ENCODE measurements around the gene CDK18. TPM values are rescaled to one million over a fixed set of nuclear protein-coding genes. Genes with fewer than 3 reads are reported as not detected.

CDK18 gene
- total RNA-seq, 1 donor from 2014 or later, result 26.4 TPM

DNA sequence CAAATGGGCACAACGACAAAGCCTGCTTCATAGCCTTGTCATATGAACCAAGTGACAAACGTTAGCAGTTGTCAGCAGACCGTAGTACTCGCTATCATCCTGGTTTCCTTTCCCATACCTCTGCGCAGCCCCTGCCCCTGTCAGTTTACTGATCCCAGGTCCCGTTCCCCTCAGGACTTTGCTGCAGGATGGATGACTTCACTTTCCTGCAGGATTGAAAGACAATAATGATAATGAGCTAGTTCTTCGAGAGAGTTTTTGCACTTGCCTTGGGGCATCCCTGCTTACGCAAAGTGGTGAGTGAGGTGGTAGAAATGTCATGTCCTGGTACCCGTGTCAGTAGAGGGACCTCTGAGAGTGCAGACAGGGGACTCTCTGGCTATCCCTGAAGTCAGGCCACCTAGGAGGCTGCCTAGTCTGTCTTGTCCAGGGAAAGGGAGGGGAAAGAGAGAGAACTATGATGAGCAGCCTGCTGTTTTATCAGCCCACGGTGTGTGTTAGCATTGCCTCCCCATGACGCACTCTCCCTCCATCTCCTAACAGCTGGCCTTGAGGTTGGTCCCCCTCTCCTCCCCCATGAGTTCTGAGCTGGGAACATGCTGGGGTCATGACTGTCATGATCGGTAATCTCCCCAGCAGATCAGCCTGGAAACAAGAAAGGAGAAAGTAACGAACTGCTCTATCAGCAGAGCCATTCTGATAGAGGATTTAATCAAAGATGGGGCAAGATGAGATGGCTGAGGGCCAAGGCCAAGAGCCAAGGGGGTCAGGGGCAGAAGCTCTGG is 73.6 kb downstream of the CDK18 start:
- no peak overlapping the region for H3K4me3 Mint-ChIP-seq
- no peaks in the 10 kb centered on the region for H3K9me3 Mint-ChIP-seq
- no peak overlapping the region for H3K27ac Mint-ChIP-seq (ENCODE audit: unreplicated experiment)
- TF ChIP-seq, protein P1, sequence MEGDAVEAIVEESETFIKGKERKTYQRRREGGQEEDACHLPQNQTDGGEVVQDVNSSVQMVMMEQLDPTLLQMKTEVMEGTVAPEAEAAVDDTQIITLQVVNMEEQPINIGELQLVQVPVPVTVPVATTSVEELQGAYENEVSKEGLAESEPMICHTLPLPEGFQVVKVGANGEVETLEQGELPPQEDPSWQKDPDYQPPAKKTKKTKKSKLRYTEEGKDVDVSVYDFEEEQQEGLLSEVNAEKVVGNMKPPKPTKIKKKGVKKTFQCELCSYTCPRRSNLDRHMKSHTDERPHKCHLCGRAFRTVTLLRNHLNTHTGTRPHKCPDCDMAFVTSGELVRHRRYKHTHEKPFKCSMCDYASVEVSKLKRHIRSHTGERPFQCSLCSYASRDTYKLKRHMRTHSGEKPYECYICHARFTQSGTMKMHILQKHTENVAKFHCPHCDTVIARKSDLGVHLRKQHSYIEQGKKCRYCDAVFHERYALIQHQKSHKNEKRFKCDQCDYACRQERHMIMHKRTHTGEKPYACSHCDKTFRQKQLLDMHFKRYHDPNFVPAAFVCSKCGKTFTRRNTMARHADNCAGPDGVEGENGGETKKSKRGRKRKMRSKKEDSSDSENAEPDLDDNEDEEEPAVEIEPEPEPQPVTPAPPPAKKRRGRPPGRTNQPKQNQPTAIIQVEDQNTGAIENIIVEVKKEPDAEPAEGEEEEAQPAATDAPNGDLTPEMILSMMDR (conservative IDR thresholded peaks at IDR 0.05), result no peak
- no peaks in the 10 kb centered on the region for H3K4me1 Mint-ChIP-seq
- DNase-seq (ENCODE audit: low read depth, low spot score), result no peak
- H3K27me3 Mint-ChIP-seq (ENCODE audit: low read depth), result peaks cover 30% of the 10 kb centered on the region
- no peaks in the 10 kb centered on the region for H3K36me3 Mint-ChIP-seq (ENCODE audit: low read depth)

DNA sequence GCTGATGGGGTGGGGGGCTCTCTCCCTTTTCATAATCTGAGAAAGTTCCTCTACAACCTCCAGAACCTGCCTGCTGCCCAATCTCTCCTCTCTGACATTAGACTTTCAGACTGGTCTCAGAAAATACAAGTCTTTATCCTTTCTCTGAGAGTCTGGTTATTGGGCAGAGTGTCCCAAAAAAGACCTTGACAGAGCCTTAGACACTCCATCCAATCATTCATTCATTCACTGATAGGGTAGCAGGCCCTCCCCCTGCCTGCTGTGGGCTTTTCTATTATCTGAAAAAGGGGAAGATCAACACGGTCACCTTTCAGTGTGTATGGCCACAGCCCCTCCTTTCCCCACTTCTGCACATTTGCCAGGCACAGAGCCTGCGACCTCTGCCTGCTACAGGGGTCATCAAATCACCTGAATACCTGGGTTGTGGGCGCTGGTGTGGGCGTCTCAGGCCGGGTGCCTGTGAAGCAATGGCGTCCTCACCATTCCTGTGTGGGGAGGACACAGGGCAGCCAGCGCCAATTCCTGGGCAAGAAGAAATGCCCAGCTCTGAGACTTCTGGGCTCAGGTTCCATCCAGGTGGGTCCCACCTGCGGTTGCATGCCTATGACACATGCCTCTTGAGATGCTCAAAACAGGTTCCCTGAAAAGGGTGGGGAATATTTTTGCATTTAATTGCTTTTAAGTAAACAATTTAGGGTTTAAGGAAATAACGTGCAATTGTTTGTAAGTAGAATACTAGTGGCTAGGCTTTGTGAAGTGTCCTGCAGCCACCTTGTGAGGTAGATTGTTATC is 74.5 kb downstream of the CDK18 start:
- H3K4me3 Mint-ChIP-seq, result no peak overlapping the region
- TF ChIP-seq, protein P1 (conservative IDR thresholded peaks at IDR 0.05), result no peak
- H3K4me1 Mint-ChIP-seq, result no peaks in the 10 kb centered on the region
- no peaks in the 10 kb centered on the region for H3K36me3 Mint-ChIP-seq (ENCODE audit: low read depth)
- no peaks in the 10 kb centered on the region for H3K9me3 Mint-ChIP-seq
- peaks cover 26% of the 10 kb centered on the region for H3K27me3 Mint-ChIP-seq (ENCODE audit: low read depth)
- no peak overlapping the region for H3K27ac Mint-ChIP-seq (ENCODE audit: unreplicated experiment)
- no peak for DNase-seq (ENCODE audit: low read depth, low spot score)

GRCh38 chr1:205579711-205580110 is 75.2 kb downstream of the CDK18 start:
- Mint-ChIP-seq H3K27me3 (ENCODE audit: low read depth) (peaks cover 21% of the 10 kb centered on the region), H3K27ac (ENCODE audit: unreplicated experiment) (peak overlapping the region; percentile 35)
- no peak for DNase-seq (ENCODE audit: low read depth, low spot score)

DNA sequence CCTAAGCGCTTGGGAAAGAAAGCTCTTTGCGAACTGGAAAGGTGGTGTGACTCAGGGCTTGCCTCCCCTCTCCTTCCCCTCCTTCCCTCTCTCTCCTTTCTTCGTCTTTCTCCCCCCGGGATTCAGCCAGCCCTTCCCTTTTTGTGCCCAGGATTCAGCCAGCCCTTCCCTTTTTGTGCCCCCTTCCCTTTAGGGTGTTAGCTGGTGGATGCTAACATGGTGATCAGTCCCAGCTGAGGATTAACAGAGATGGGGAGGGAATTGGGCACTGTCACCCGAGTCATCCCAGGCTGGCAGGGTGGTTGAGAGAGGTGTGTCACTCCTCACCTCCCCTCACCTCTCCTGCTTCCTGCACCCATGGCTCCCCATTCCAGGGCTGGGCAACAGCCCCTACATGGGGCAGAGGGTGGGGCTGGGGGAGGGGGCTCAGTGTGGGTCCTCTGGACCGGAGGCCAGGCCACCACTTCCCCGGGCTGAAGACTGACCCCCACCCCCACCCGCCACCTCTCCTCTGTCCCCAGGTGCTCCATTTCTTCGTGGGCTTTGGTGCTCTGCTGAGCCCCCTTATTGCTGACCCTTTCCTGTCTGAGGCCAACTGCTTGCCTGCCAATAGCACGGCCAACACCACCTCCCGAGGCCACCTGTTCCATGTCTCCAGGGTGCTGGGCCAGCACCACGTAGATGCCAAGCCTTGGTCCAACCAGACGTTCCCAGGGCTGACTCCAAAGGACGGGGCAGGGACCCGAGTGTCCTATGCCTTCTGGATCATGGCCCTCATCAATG is 75.9 kb downstream of the CDK18 start:
- Mint-ChIP-seq H3K4me3 (no peak overlapping the region), H3K9me3 (no peaks in the 10 kb centered on the region), H3K4me1 (no peaks in the 10 kb centered on the region), H3K27me3 (ENCODE audit: low read depth) (peaks cover 21% of the 10 kb centered on the region), H3K27ac (ENCODE audit: unreplicated experiment) (peak overlapping the region; percentile 35), H3K36me3 (ENCODE audit: low read depth) (no peaks in the 10 kb centered on the region)
- DNase-seq (ENCODE audit: low read depth, low spot score), result no peak
- TF ChIP-seq, protein P1 (conservative IDR thresholded peaks at IDR 0.05), result no peak

More at GRCh38 chr1:205579711-205580110, 75.2 kb downstream of the CDK18 start:
- no peak overlapping the region for H3K4me3 Mint-ChIP-seq
- no peaks in the 10 kb centered on the region for H3K36me3 Mint-ChIP-seq (ENCODE audit: low read depth)
- H3K4me1 Mint-ChIP-seq, result no peaks in the 10 kb centered on the region
- TF ChIP-seq, protein P1 (conservative IDR thresholded peaks at IDR 0.05), result no peak
- H3K9me3 Mint-ChIP-seq, result no peaks in the 10 kb centered on the region

DNA sequence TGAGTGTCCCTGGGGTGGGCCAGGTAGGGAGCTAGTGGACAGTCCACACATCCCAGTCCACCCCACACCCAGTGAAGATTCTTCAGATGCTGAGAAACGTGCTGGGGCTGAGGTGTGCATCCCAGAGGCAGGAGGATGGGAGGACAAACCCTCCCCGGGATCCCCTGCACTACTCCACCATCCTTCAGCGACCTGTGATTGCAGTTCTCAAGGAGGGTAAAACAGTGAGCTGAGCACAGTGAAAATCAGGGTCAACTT is 76.4 kb downstream of the CDK18 start:
- TF ChIP-seq, protein P1 (conservative IDR thresholded peaks at IDR 0.05), result no peak
- no peak for DNase-seq (ENCODE audit: low read depth, low spot score)
- H3K27ac Mint-ChIP-seq (ENCODE audit: unreplicated experiment), result no peak overlapping the region
- no peaks in the 10 kb centered on the region for H3K36me3 Mint-ChIP-seq (ENCODE audit: low read depth)
- no peaks in the 10 kb centered on the region for H3K9me3 Mint-ChIP-seq
- H3K27me3 Mint-ChIP-seq (ENCODE audit: low read depth), result peaks cover 21% of the 10 kb centered on the region
- H3K4me3 Mint-ChIP-seq, result no peak overlapping the region
- H3K4me1 Mint-ChIP-seq, result no peaks in the 10 kb centered on the region
